22Rv1 (cell line): ENCODE data around the gene KAZN.

ENCODE experiments used
- H3K27ac ChIP-seq: fragments of 450-650 bp; 2 replicates; pipeline ENCODE4 v1.5.1; 2017
- CTCF ChIP-seq: fragments of 450-650 bp; IDR thresholded peaks from 2 replicates; pipeline ENCODE4 v1.5.1; 2017; ENCODE audit warnings: mild to moderate bottlenecking
- ZFX ChIP-seq: fragments of 450-650 bp; IDR thresholded peaks from 2 replicates; pipeline ENCODE4 v1.6.1; 2017; ENCODE audit warnings: antibody characterized with exemption, borderline replicate concordance

The KAZN gene

GRCh38 chr1:14777516-14778506, 179.3 kb downstream of the KAZN start:
- no peak overlapping the region for H3K27ac ChIP-seq
- TF ChIP-seq ZFX (no peak), CTCF (no peak)

GRCh38 chr1:14778541-14778897, 180.0 kb downstream of the KAZN start:
- no peak overlapping the region for H3K27ac ChIP-seq
- no peak for TF ChIP-seq CTCF
- TF ChIP-seq ZFX = no peak

DNA sequence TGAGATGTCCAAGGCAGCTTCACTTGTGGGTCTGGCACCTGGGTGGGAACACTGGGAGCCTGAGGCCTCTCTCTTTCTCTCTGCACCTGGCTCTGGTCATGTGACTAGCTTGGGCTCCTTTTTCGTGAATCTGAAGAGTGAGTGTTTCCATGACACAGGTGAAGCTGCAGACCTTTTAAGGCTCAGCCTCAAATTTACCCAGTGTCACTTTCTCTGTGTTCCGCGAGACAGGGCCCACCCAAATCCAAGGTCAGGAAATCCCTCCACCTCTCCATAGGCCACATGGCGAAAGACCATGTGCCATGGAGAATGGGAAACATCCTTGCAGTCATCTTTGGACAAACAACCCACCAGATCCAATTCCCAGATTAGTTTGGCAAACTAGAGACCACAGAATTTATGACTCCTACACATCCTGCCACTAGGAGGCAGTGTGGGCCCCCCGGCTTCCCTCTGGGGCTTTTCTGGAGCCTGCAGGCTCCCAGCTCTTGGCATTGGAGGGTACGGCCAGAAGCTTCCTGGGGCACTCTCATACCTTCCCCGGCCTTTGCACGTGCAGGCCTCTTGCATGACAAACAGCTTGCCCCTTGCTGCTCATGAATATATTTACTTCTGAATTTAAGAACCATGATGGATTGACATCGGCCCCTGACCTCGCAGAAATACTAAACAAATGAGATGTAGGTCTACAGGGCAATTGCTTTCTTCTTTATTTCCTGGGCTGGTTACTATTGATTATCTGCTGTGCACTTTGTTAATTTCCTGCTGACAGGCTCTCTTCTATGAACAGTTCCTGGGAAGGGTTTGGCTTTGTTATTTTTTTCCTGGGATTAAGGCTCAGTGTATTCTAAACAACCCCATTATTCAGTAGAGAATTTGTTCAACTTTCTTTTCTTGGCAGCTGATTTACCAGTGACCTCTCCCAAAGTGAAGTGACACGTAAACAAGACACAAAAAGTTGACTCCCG, 180.7 kb downstream of the KAZN start:
- H3K27ac ChIP-seq = no peak overlapping the region
- TF ChIP-seq CTCF (peak; percentile 88), ZFX (no peak)

GRCh38 chr1:14780271-14780670, 181.8 kb downstream of the KAZN start:
- H3K27ac ChIP-seq = no peak overlapping the region
- no peak for TF ChIP-seq CTCF
- TF ChIP-seq ZFX = no peak

DNA sequence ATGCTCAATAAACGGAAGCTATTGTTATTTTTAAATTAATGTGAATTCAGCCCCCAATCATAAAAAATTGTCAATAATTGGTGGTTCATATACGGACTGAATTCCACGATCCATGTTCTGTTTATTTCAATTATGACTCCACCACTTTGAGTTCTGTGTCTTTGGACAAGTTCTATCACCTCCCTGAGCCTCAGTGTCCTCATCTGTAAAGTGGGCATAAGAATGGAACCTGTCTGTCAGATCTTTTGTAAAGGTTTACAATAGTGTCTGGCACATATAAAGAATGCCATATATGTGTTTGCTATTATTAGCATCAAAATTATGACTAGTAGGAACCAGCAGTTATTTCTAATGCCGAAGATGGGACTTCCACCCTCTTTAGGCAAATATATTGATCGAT, 183.3 kb downstream of the KAZN start:
- H3K27ac ChIP-seq = no peak overlapping the region
- no peak for TF ChIP-seq CTCF
- TF ChIP-seq ZFX = no peak

DNA sequence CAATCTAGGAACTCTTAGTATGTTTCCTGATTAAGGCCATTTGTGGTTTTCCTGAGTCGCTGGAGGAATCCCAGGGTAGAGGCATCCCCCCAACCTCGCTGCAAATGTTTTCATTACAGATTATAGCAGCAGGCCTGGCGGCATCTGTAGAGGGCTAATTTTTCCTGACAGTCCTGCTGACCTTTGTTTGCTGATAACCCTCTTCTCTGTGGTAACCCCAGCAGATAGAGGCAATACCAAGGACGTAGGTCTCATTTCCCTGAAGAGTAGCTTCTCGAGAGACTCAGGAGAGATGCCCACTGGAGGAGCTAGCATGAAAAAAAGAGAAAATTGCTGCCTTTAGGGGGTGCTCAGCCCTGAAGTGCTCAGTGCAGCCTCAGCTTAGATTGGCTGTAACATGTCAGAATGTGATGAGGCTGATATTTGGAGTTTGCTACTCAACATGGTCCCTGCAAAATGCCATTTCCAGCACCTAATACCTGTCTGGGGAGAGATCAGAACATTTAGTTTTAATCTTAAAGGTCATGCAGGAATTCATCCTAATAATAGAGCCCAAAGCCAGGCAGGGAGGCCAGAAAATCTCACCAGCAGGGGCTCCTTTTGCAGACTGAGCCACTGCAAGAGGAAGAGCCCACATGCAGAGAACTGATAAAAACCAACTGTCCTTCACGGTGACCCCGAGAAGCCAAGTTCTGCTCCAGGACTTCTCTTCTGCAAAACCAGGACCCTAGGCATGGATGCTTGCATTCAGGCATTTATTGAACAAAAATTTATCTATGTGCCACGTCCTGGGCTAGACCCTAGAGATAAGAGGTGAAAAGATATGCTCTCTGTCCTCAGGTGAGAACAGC, 184.5 kb downstream of the KAZN start:
- no peak overlapping the region for H3K27ac ChIP-seq
- no peak for TF ChIP-seq ZFX
- TF ChIP-seq CTCF = no peak
